Left ventricle myocardium inferior (tissue), 1 donor: ENCODE measurements around the gene KCNK7. TPM values are rescaled to one million over a fixed set of nuclear protein-coding genes. Genes with fewer than 3 reads are reported as not detected.
A peak's percentile ranks its signal among the peaks of the same experiment; 100 is the strongest.

Experiments
- DNase-seq: peaks from one replicate; pipeline ENCODE4 v3.0.0-alpha.2; 2020
- H3K27ac ChIP-seq: fragments of 200-600 bp; replicated peaks from 2 replicates; pipeline ENCODE4 v1.8.0; 2021
- H3K27me3 ChIP-seq: fragments of 200-600 bp; 2 replicates; pipeline ENCODE4 v1.8.0; 2021; ENCODE audit warnings: low read depth
- H3K36me3 ChIP-seq: fragments of 200-600 bp; 2 replicates; pipeline ENCODE4 v1.8.0; 2021
- H3K4me1 ChIP-seq: fragments of 200-600 bp; 2 replicates; pipeline ENCODE4 v1.8.0; 2021
- H3K4me3 ChIP-seq: fragments of 200-600 bp; 2 replicates; pipeline ENCODE4 v1.8.0; 2021; ENCODE audit warnings: mild to moderate bottlenecking, moderate library complexity
- H3K9me3 ChIP-seq: fragments of 200-600 bp; replicated peaks from 2 replicates; pipeline ENCODE4 v1.8.0; 2021
- CTCF ChIP-seq: fragments of 200-600 bp; IDR thresholded peaks from 2 replicates; pipeline ENCODE4 v1.8.0; 2021; ENCODE audit warnings: antibody characterized with exemption, mild to moderate bottlenecking, borderline replicate concordance
- intact Hi-C: fragments of 100-400 bp; cut with micrococcal nuclease; formaldehyde crosslinking; loops from one replicate; pipeline ENCODE4 v1.11.0; 2022
- total RNA-seq: library from RNA; stranded (reverse); fragmentation: NEBNext Ultra II Directional; extraction: Animal tissue kit (Norgen Biotek cat#: 25700); gene quantifications from one replicate; pipeline ENCODE4 v1.2.1, GENCODE V29; 2021
- donor health status: DM: no; HTN: yes; CAD: no; lungs with severe emphysema.

Gene KCNK7
- total RNA-seq, 1 donor from 2014 or later = 0.85 TPM

- intact Hi-C loops = no loop called here
Observed at GRCh38 chr11:65607614-65608426, 12.2 kb upstream of the KCNK7 start.

GRCh38 chr11:65606876-65607613, 11.4 kb upstream of the KCNK7 start:
- Histone ChIP-seq H3K4me3 (peak overlapping the region; percentile 61), H3K36me3 (peaks cover 82% of the 10 kb centered on the region), H3K4me1 (peaks cover 70% of the 10 kb centered on the region), H3K9me3 (no peaks in the 10 kb centered on the region), H3K27me3 (no peaks in the 10 kb centered on the region), H3K27ac (peak overlapping the region; percentile 94)
- no peak for TF ChIP-seq CTCF
- DNase-seq = peak; percentile 93
- intact Hi-C loops = no loop called here

More at GRCh38 chr11:65607614-65608426, 12.2 kb upstream of the KCNK7 start:
- Histone ChIP-seq H3K4me1 (peaks cover 76% of the 10 kb centered on the region), H3K9me3 (no peaks in the 10 kb centered on the region), H3K4me3 (peak overlapping the region; percentile 61), H3K36me3 (peaks cover 87% of the 10 kb centered on the region), H3K27ac (peak overlapping the region; percentile 94), H3K27me3 (no peaks in the 10 kb centered on the region)
- TF ChIP-seq CTCF = no peak
- no peak for DNase-seq

GRCh38 chr11:65604258-65604657, 8.7 kb upstream of the KCNK7 start:
- intact Hi-C loops = no loop called here
- TF ChIP-seq CTCF = no peak
- peaks cover 77% of the 10 kb centered on the region for H3K36me3 ChIP-seq
- H3K4me3 ChIP-seq = no peak overlapping the region
- DNase-seq = no peak
- peaks cover 42% of the 10 kb centered on the region for H3K4me1 ChIP-seq
- no peak overlapping the region for H3K27ac ChIP-seq
- no peaks in the 10 kb centered on the region for H3K27me3 ChIP-seq
- H3K9me3 ChIP-seq = no peaks in the 10 kb centered on the region

GRCh38 chr11:65599955-65600246, 4.3 kb upstream of the KCNK7 start:
- no peak overlapping the region for H3K4me3 ChIP-seq
- H3K4me1 ChIP-seq = peaks cover 21% of the 10 kb centered on the region
- H3K27ac ChIP-seq = no peak overlapping the region
- H3K27me3 ChIP-seq = no peaks in the 10 kb centered on the region
- peaks cover 64% of the 10 kb centered on the region for H3K36me3 ChIP-seq
- intact Hi-C loops = loop anchor here (10.0 kb wide), 1 partner anchor 65 kb away; no protein-coding TSS in a partner anchor
- no peaks in the 10 kb centered on the region for H3K9me3 ChIP-seq
- TF ChIP-seq CTCF = no peak
- no peak for DNase-seq

- peaks cover 59% of the 10 kb centered on the region for H3K36me3 ChIP-seq
- DNase-seq = no peak
- intact Hi-C loops = loop anchor here (10.0 kb wide), 1 partner anchor 65 kb away; no protein-coding TSS in a partner anchor
Observed at GRCh38 chr11:65599216-65599954, 3.8 kb upstream of the KCNK7 start.

More at GRCh38 chr11:65599216-65599954, 3.8 kb upstream of the KCNK7 start:
- H3K9me3 ChIP-seq = no peaks in the 10 kb centered on the region
- no peak overlapping the region for H3K27ac ChIP-seq
- TF ChIP-seq CTCF = no peak
- no peak overlapping the region for H3K4me3 ChIP-seq
- H3K4me1 ChIP-seq = peaks cover 22% of the 10 kb centered on the region
- H3K27me3 ChIP-seq = no peaks in the 10 kb centered on the region
